Measurements from ENCODE around the gene ANKRD63. TPM values are rescaled to one million over a fixed set of nuclear protein-coding genes. Genes with fewer than 3 reads are reported as not detected.

The ANKRD63 gene
- total and polyA plus RNA-seq, 7 experiments from 2014 or later = 0.27 TPM; not detected in 5

GRCh38 chr15:40306371-40306770, 23.5 kb upstream of the ANKRD63 start:
- peak overlapping the region; percentile 86 to 99 (median 94) for H3K27ac Mint-ChIP-seq
- ATAC-seq = no peak

GRCh38 chr15:40305281-40305680, 22.4 kb upstream of the ANKRD63 start:
- peak overlapping the region in 3 of 9 donors; percentile 19 to 33 (median 25) for H3K27ac Mint-ChIP-seq
- ATAC-seq (no peak), DNase-seq (no peak)
- H3K36me3 Mint-ChIP-seq = peaks cover 7 to 37% (median 17%) of the 10 kb centered on the region in 5 donors
- H3K27ac ChIP-seq (ENCODE audit: low read depth, low read length) = no peak overlapping the region
- peaks cover 31 to 54% (median 44%) of the 10 kb centered on the region in 7 donors for H3K4me1 Mint-ChIP-seq
- H3K27me3 Mint-ChIP-seq = no peaks in the 10 kb centered on the region
- H3K4me1 ChIP-seq (ENCODE audit: control insufficient read depth in 2 of 2, insufficient read depth in 2 of 2, low read length in 2 of 2) = peaks cover 16 to 22% of the 10 kb centered on the region in 2 donors
- ChIA-PET CTCF (interaction anchor here (0.7 to 19.9 kb wide), 7 partner anchors 9 to 208 kb away, joined by 3 to 366 read pairs (median 3); partner anchors contain the start of gene CCDC9B), POLR2A (interaction anchor here (1.0 to 4.1 kb wide), 5 partner anchors 9 to 31 kb away, joined by 3 to 31 read pairs (median 3); no protein-coding TSS in a partner anchor)
- peaks cover 0 to 5% (median 0%) of the 10 kb centered on the region in 11 donors for H3K9me3 Mint-ChIP-seq
- H3K4me3 Mint-ChIP-seq = peak overlapping the region in 4 of 10 donors; percentile 41 to 98 (median 78)
- peaks cover 0 to 5% (median 0%) of the 10 kb centered on the region in 3 experiments for H3K9me3 ChIP-seq (ENCODE audit: control insufficient read depth in 2 of 3, low read length in 3 of 3)
- H3K27me3 ChIP-seq (ENCODE audit: control insufficient read depth in 2 of 2, insufficient read depth in 2 of 2, low read length in 2 of 2) = no peaks in the 10 kb centered on the region
- H3K4me3 ChIP-seq (ENCODE audit: low read length) = no peak overlapping the region
- H3K36me3 ChIP-seq (ENCODE audit: control insufficient read depth in 2 of 3, insufficient read depth in 3 of 3, low read length in 3 of 3) = peaks cover under 1 to 53% (median 22%) of the 10 kb centered on the region in 3 experiments
- intact Hi-C loops (cut with micrococcal nuclease) = loop anchor here in 1 of 2 donors (5.0 kb wide), 1 partner anchor 52 kb away; the partner anchor contains the start of gene DISP2

More at GRCh38 chr15:40306371-40306770, 23.5 kb upstream of the ANKRD63 start:
- H3K27me3 ChIP-seq (ENCODE audit: control insufficient read depth in 2 of 2, insufficient read depth in 2 of 2, low read length in 2 of 2) = no peaks in the 10 kb centered on the region
- peaks cover 16 to 22% of the 10 kb centered on the region in 2 donors for H3K4me1 ChIP-seq (ENCODE audit: control insufficient read depth in 2 of 2, insufficient read depth in 2 of 2, low read length in 2 of 2)
- intact Hi-C loops (cut with micrococcal nuclease) = loop anchor here in 1 of 2 donors (2.0 to 5.0 kb wide), 2 partner anchors 51 to 146 kb away; partner anchors contain the start of genes BUB1B and DISP2
- peaks cover 0 to 4% (median 0%) of the 10 kb centered on the region in 5 donors for H3K27me3 Mint-ChIP-seq
- ChIA-PET CTCF (interaction anchor here (0.7 to 19.9 kb wide), 11 partner anchors 15 to 261 kb away, joined by 3 to 366 read pairs (median 7); partner anchors contain the start of genes CCDC9B and INAFM2), POLR2A (interaction anchor here (2.8 to 6.4 kb wide), 4 partner anchors 13 to 29 kb away, joined by 23 to 93 read pairs (median 30); partner anchors contain the start of genes ANKRD63 and INAFM2)
- H3K9me3 ChIP-seq (ENCODE audit: control insufficient read depth in 2 of 3, low read length in 3 of 3) = no peaks in the 10 kb centered on the region
- H3K36me3 Mint-ChIP-seq = peaks cover 5 to 26% (median 8%) of the 10 kb centered on the region in 5 donors
- no peaks in the 10 kb centered on the region for H3K9me3 Mint-ChIP-seq
- H3K27ac ChIP-seq (ENCODE audit: low read depth, low read length) = peak overlapping the region; percentile 94
- no peak for DNase-seq
- H3K4me3 ChIP-seq (ENCODE audit: low read length) = peak overlapping the region; percentile 99
- H3K4me3 Mint-ChIP-seq = peak overlapping the region; percentile 93 to 99 (median 96)
- H3K4me1 Mint-ChIP-seq = peaks cover 31 to 55% (median 48%) of the 10 kb centered on the region in 7 donors
- peaks cover 0 to 42% (median 13%) of the 10 kb centered on the region in 3 experiments for H3K36me3 ChIP-seq (ENCODE audit: control insufficient read depth in 2 of 3, insufficient read depth in 3 of 3, low read length in 3 of 3)

GRCh38 chr15:40303576-40303975, 20.7 kb upstream of the ANKRD63 start:
- Histone ChIP-seq H3K4me3 (ENCODE audit: low read length) (no peak overlapping the region), H3K36me3 (ENCODE audit: control insufficient read depth in 2 of 3, insufficient read depth in 3 of 3, low read length in 3 of 3) (peaks cover 14 to 66% (median 26%) of the 10 kb centered on the region in 3 experiments), H3K27me3 (ENCODE audit: control insufficient read depth in 2 of 2, insufficient read depth in 2 of 2, low read length in 2 of 2) (no peaks in the 10 kb centered on the region), H3K4me1 (ENCODE audit: control insufficient read depth in 2 of 2, insufficient read depth in 2 of 2, low read length in 2 of 2) (peaks cover 4 to 9% of the 10 kb centered on the region in 2 donors), H3K9me3 (ENCODE audit: control insufficient read depth in 2 of 3, low read length in 3 of 3) (peaks cover 0 to 5% (median 0%) of the 10 kb centered on the region in 3 experiments), H3K27ac (ENCODE audit: low read depth, low read length) (no peak overlapping the region)
- Mint-ChIP-seq H3K9me3 (peaks cover 0 to 14% (median 1%) of the 10 kb centered on the region in 11 donors), H3K27ac (peak overlapping the region in 3 of 9 donors; percentile 12 to 76 (median 19)), H3K27me3 (no peaks in the 10 kb centered on the region), H3K4me1 (peaks cover 17 to 37% (median 31%) of the 10 kb centered on the region in 7 donors), H3K4me3 (peak overlapping the region in 2 of 10 donors; percentile 39 to 60), H3K36me3 (peaks cover 7 to 49% (median 28%) of the 10 kb centered on the region in 5 donors)
- DNase-seq = no peak
- no peak for ATAC-seq
- ChIA-PET CTCF (interaction anchor here (0.6 to 0.7 kb wide), 2 partner anchors 25 to 27 kb away, joined by 3 read pairs; no protein-coding TSS in a partner anchor), POLR2A (no interaction called here)
- intact Hi-C loops (cut with micrococcal nuclease) = no loop called here

- ChIA-PET CTCF (interaction anchor here (0.7 kb wide), 1 partner anchor 24 kb away, joined by 3 read pairs; no protein-coding TSS in a partner anchor), POLR2A (no interaction called here)
- Mint-ChIP-seq H3K27me3 (no peaks in the 10 kb centered on the region), H3K4me3 (peak overlapping the region in 1 of 10 donors; percentile 60), H3K27ac (no peak overlapping the region), H3K9me3 (peaks cover 0 to 14% (median 1%) of the 10 kb centered on the region in 11 donors), H3K36me3 (peaks cover 7 to 54% (median 28%) of the 10 kb centered on the region in 5 donors), H3K4me1 (peaks cover 17 to 35% (median 28%) of the 10 kb centered on the region in 7 donors)
- Histone ChIP-seq H3K4me1 (ENCODE audit: control insufficient read depth in 2 of 2, insufficient read depth in 2 of 2, low read length in 2 of 2) (peaks cover 4 to 9% of the 10 kb centered on the region in 2 donors), H3K4me3 (ENCODE audit: low read length) (no peak overlapping the region), H3K27ac (ENCODE audit: low read depth, low read length) (no peak overlapping the region), H3K36me3 (ENCODE audit: control insufficient read depth in 2 of 3, insufficient read depth in 3 of 3, low read length in 3 of 3) (peaks cover 14 to 70% (median 28%) of the 10 kb centered on the region in 3 experiments), H3K27me3 (ENCODE audit: control insufficient read depth in 2 of 2, insufficient read depth in 2 of 2, low read length in 2 of 2) (no peaks in the 10 kb centered on the region), H3K9me3 (ENCODE audit: control insufficient read depth in 2 of 3, low read length in 3 of 3) (peaks cover 0 to 5% (median 0%) of the 10 kb centered on the region in 3 experiments)
- no peak for DNase-seq
- ATAC-seq = no peak
- intact Hi-C loops (cut with micrococcal nuclease) = no loop called here
These were observed 20.1 kb upstream of the ANKRD63 start for GRCh38 chr15:40302981-40303380.

GRCh38 chr15:40302288-40302886, 19.5 kb upstream of the ANKRD63 start:
- Mint-ChIP-seq H3K27me3 (no peaks in the 10 kb centered on the region), H3K9me3 (peaks cover 0 to 14% (median 1%) of the 10 kb centered on the region in 11 donors), H3K27ac (no peak overlapping the region), H3K4me1 (peaks cover 17 to 35% (median 28%) of the 10 kb centered on the region in 7 donors), H3K36me3 (peaks cover 7 to 59% (median 28%) of the 10 kb centered on the region in 5 donors), H3K4me3 (no peak overlapping the region)
- Histone ChIP-seq H3K27ac (ENCODE audit: low read depth, low read length) (no peak overlapping the region), H3K36me3 (ENCODE audit: control insufficient read depth in 2 of 3, insufficient read depth in 3 of 3, low read length in 3 of 3) (peaks cover 14 to 75% (median 28%) of the 10 kb centered on the region in 3 experiments), H3K9me3 (ENCODE audit: control insufficient read depth in 2 of 3, low read length in 3 of 3) (peaks cover 0 to 5% (median 0%) of the 10 kb centered on the region in 3 experiments), H3K4me1 (ENCODE audit: control insufficient read depth in 2 of 2, insufficient read depth in 2 of 2, low read length in 2 of 2) (peaks cover 4 to 9% of the 10 kb centered on the region in 2 donors), H3K4me3 (ENCODE audit: low read length) (no peak overlapping the region), H3K27me3 (ENCODE audit: control insufficient read depth in 2 of 2, insufficient read depth in 2 of 2, low read length in 2 of 2) (no peaks in the 10 kb centered on the region)
- ATAC-seq = no peak
- CTCF ChIA-PET = interaction anchor here (0.6 to 1.1 kb wide), 3 partner anchors 12 to 35 kb away, joined by 3 to 4 read pairs (median 4); no protein-coding TSS in a partner anchor
- POLR2A ChIA-PET = no interaction called here
- DNase-seq = no peak
- intact Hi-C loops (cut with micrococcal nuclease) = no loop called here

GRCh38 chr15:40301467-40302179, 18.8 kb upstream of the ANKRD63 start:
- H3K36me3 Mint-ChIP-seq = peaks cover 7 to 65% (median 28%) of the 10 kb centered on the region in 5 donors

More at GRCh38 chr15:40301467-40302179, 18.8 kb upstream of the ANKRD63 start:
- Histone ChIP-seq H3K4me3 (ENCODE audit: low read length) (no peak overlapping the region), H3K9me3 (ENCODE audit: control insufficient read depth in 2 of 3, low read length in 3 of 3) (peaks cover 0 to 5% (median 0%) of the 10 kb centered on the region in 3 experiments), H3K27me3 (ENCODE audit: control insufficient read depth in 2 of 2, insufficient read depth in 2 of 2, low read length in 2 of 2) (no peaks in the 10 kb centered on the region), H3K4me1 (ENCODE audit: control insufficient read depth in 2 of 2, insufficient read depth in 2 of 2, low read length in 2 of 2) (peaks cover 4 to 9% of the 10 kb centered on the region in 2 donors), H3K27ac (ENCODE audit: low read depth, low read length) (no peak overlapping the region), H3K36me3 (ENCODE audit: control insufficient read depth in 2 of 3, insufficient read depth in 3 of 3, low read length in 3 of 3) (peaks cover 14 to 82% (median 28%) of the 10 kb centered on the region in 3 experiments)
- ATAC-seq = no peak
- ChIA-PET POLR2A (no interaction called here), CTCF (interaction anchor here (0.6 to 1.1 kb wide), 5 partner anchors 10 to 36 kb away, joined by 3 to 4 read pairs (median 3); no protein-coding TSS in a partner anchor)
- no peak for DNase-seq
- peaks cover 14 to 32% (median 26%) of the 10 kb centered on the region in 7 donors for H3K4me1 Mint-ChIP-seq
- H3K27ac Mint-ChIP-seq = no peak overlapping the region
- intact Hi-C loops (cut with micrococcal nuclease) = no loop called here
- H3K27me3 Mint-ChIP-seq = no peaks in the 10 kb centered on the region
- no peak overlapping the region for H3K4me3 Mint-ChIP-seq
- H3K9me3 Mint-ChIP-seq = peaks cover 0 to 14% (median 1%) of the 10 kb centered on the region in 11 donors
